A549 (cell line): ENCODE results near the gene SMARCA4. TPM values are rescaled to one million over a fixed set of nuclear protein-coding genes. Genes with fewer than 3 reads are reported as not detected.

Experiments used
- ATAC-seq, 2 experiments: fragments of 200-7000 bp in 1 of 2; fragments of >200 bp in 1 of 2; cut with Nextera tagmentation in 1 of 2; cut with Tn5 transposase in 1 of 2; 3 replicates each; pipeline versions ENCODE4 v1.8.0 to v1.9.1; 2018 to 2020; ENCODE audit warnings: mild to moderate bottlenecking in 1 of 2, moderate library complexity in 1 of 2
- CTCF ChIA-PET: fragments of 300-600 bp; sonication (Branson Sonifier 250); formaldehyde crosslinking; extraction: SDS; loops from one replicate; lab custom pipeline; 2021; ENCODE audit warnings: antibody characterized with exemption, inconsistent platforms; lab: Yijun Ruan, JAX
- POLR2A ChIA-PET: fragments of 350-600 bp; formaldehyde crosslinking; extraction: SDS; loops from one replicate; lab custom pipeline; 2021; ENCODE audit warnings: antibody characterized with exemption, inconsistent platforms; lab: Yijun Ruan, JAX
- DNase-seq, 2 experiments: peaks; one replicate each; pipeline versions ENCODE4 v3.0.0 to v3.0.0-alpha.2; 2011 to 2016; ENCODE audit warnings: low read depth in 1 of 2, low spot score in 1 of 2
- FAIRE-seq: peaks from 2 replicates; lab custom pipeline; 2011; peaks lifted over from hg19 to GRCh38; lab: Jason Lieb, UNC
- H3K27ac ChIP-seq, 2 experiments: fragments of >200 bp; sonication (Bioruptor Twin); formaldehyde crosslinking; 3 replicates each; pipeline ENCODE4 v1.5.1; 2016 to 2017
- H3K4me1 ChIP-seq: fragments of >200 bp; sonication (Bioruptor Twin); formaldehyde crosslinking; 3 replicates; pipeline ENCODE4 v1.6.1; 2016
- H3K4me2 ChIP-seq: fragments of >200 bp; sonication (Bioruptor Twin); formaldehyde crosslinking; 3 replicates; pipeline ENCODE4 v1.6.1; 2016
- H3K4me3 ChIP-seq: fragments of >200 bp; sonication (Bioruptor Twin); formaldehyde crosslinking; 3 replicates; pipeline ENCODE4 v1.5.1; 2016
- H3K9me3 ChIP-seq: fragments of >200 bp; sonication (Bioruptor Twin); formaldehyde crosslinking; 3 replicates; pipeline ENCODE4 v1.6.1; 2016
- CBX2 ChIP-seq: fragments of 200-600 bp; sonication (generic); IDR thresholded peaks from 2 replicates; pipeline ENCODE4 v1.6.1; 2016; ENCODE audit warnings: low read depth, mild to moderate bottlenecking, borderline replicate concordance
- CBX8 ChIP-seq: fragments of 200-600 bp; sonication (generic); IDR thresholded peaks from 2 replicates; pipeline ENCODE4 v1.6.1; 2016
- CHD4 ChIP-seq: fragments of 200-600 bp; sonication (generic); IDR thresholded peaks from 2 replicates; pipeline ENCODE4 v1.6.1; 2016; ENCODE audit warnings: antibody characterized with exemption, mild to moderate bottlenecking, borderline replicate concordance
- EHMT2 ChIP-seq: fragments of 200-600 bp; sonication (generic); IDR thresholded peaks from 2 replicates; pipeline ENCODE4 v1.6.1; 2016; ENCODE audit warnings: antibody characterized with exemption, low read depth, mild to moderate bottlenecking, moderate library complexity
- ESRRA ChIP-seq: fragments of 150-350 bp; IDR thresholded peaks from 2 replicates; pipeline ENCODE4 v1.6.1; 2014; ENCODE audit warnings: mild to moderate bottlenecking, low read length, borderline replicate concordance
- FOSB ChIP-seq: fragments of 250-450 bp; sonication (Bioruptor Pico); IDR thresholded peaks from 2 replicates; pipeline ENCODE4 v1.5.0; 2020; ENCODE audit warnings: mild to moderate bottlenecking, moderate library complexity
- FOSL2 ChIP-seq, 2 experiments: fragments of 450-650 bp in 1 of 2; fragments of >200 bp in 1 of 2; sonication (Bioruptor Twin) in 1 of 2; formaldehyde crosslinking; IDR thresholded peaks; 2 replicates each; pipeline versions ENCODE4 v1.5.0 to v1.6.1; 2016 to 2020; ENCODE audit warnings: mild to moderate bottlenecking in 1 of 2, moderate library complexity in 1 of 2
- HOXB13 ChIP-seq: fragments of 250-450 bp; sonication (Bioruptor Pico); IDR thresholded peaks from 2 replicates; pipeline ENCODE4 v1.5.0; 2020; ENCODE audit warnings: low read depth, mild to moderate bottlenecking, moderate library complexity
- JUN ChIP-seq, 2 experiments: fragments of >200 bp; sonication (Bioruptor Twin); formaldehyde crosslinking; IDR thresholded peaks; 2 replicates in 1 of 2; 3 replicates in 1 of 2; pipeline ENCODE4 v1.6.1; 2016 to 2017
- JUNB ChIP-seq: fragments of >200 bp; sonication (Bioruptor Twin); formaldehyde crosslinking; IDR thresholded peaks from 2 replicates; pipeline ENCODE4 v1.6.1; 2016
- KDM5A ChIP-seq: fragments of 200-600 bp; sonication (generic); IDR thresholded peaks from 2 replicates; pipeline ENCODE4 v1.6.1; 2016; ENCODE audit warnings: antibody characterized with exemption, mild to moderate bottlenecking
- MAFK ChIP-seq: fragments of 450-650 bp; IDR thresholded peaks from 2 replicates; pipeline ENCODE4 v1.6.1; 2014; ENCODE audit not compliant: partially characterized antibody
- MAZ ChIP-seq: fragments of 150-350 bp; IDR thresholded peaks from 2 replicates; pipeline ENCODE4 v1.6.1; 2014; ENCODE audit warnings: antibody characterized with exemption, low read depth, low read length, borderline replicate concordance
- NFE2L2 ChIP-seq: fragments of 150-350 bp; conservative IDR thresholded peaks from 2 replicates; pipeline ENCODE4 v1.6.1; 2014; ENCODE audit warnings: low read length
- POLR2A ChIP-seq: IDR thresholded peaks from 2 replicates; pipeline ENCODE4 v1.6.1; 2012; ENCODE audit warnings: mild to moderate bottlenecking, low read length
- RARB ChIP-seq: fragments of 250-450 bp; sonication (Bioruptor Pico); IDR thresholded peaks from 2 replicates; pipeline ENCODE4 v1.8.0; 2021; ENCODE audit warnings: mild to moderate bottlenecking, moderate library complexity
- RCOR1 ChIP-seq: fragments of 150-350 bp; IDR thresholded peaks from 2 replicates; pipeline ENCODE4 v1.6.1; 2014; ENCODE audit warnings: antibody characterized with exemption, low read length, low read depth
- RFX5 ChIP-seq: fragments of 450-650 bp; IDR thresholded peaks from 2 replicates; pipeline ENCODE4 v1.7.1; 2014; ENCODE audit warnings: antibody characterized with exemption, mild to moderate bottlenecking, moderate library complexity
- RNF2 ChIP-seq: fragments of 200-600 bp; sonication (generic); IDR thresholded peaks from 2 replicates; pipeline ENCODE4 v1.6.1; 2016; ENCODE audit warnings: low read depth, mild to moderate bottlenecking, antibody characterized with exemption, moderate library complexity, borderline replicate concordance
- SMC3 ChIP-seq: fragments of >200 bp; sonication (Bioruptor Twin); formaldehyde crosslinking; IDR thresholded peaks from 3 replicates; pipeline ENCODE4 v1.6.1; 2018; ENCODE audit warnings: inconsistent platforms
- SREBF2 ChIP-seq: fragments of 450-650 bp; IDR thresholded peaks from 2 replicates; pipeline ENCODE4 v1.6.1; 2014; ENCODE audit warnings: mild to moderate bottlenecking, moderate library complexity
- TFCP2L1 ChIP-seq: fragments of 250-450 bp; sonication (Bioruptor Pico); IDR thresholded peaks from 2 replicates; pipeline ENCODE4 v1.5.0; 2021; ENCODE audit warnings: mild to moderate bottlenecking
- ZSCAN20 ChIP-seq: fragments of 250-450 bp; sonication (Bioruptor Pico); IDR thresholded peaks from 2 replicates; pipeline ENCODE4 v1.8.0; 2022; ENCODE audit warnings: mild to moderate bottlenecking, moderate library complexity
- WGBS: methylation state at CpG from one replicate; pipeline ENCODE4 v1.1.6; 2017; ENCODE audit errors: missing lambda C conversion rate; 5-methylcytosine and 5-hydroxymethylcytosine counted together
- polyA plus RNA-seq, 4 experiments: library from polyadenylated mRNA; depleted of rRNA in 3 of 4; stranded (reverse); fragments of >200 nt; fragmentation: RNase III in 1 of 4; extraction: RNeasy Plus Mini Kit Qiagen cat#74134 plus additional on column Dnase treatment in 1 of 4; gene quantifications; 2 replicates in 3 of 4; 3 replicates in 1 of 4; pipeline ENCODE4 v1.2.3, GENCODE V29; 2011 to 2017
- TF ChIP-seq, protein P1 (sequence below): fragments of 200-600 bp; sonication (generic); IDR thresholded peaks from 2 replicates; pipeline ENCODE4 v1.6.1; 2016; ENCODE audit warnings: antibody characterized with exemption, mild to moderate bottlenecking, moderate library complexity
- TF ChIP-seq, protein P2 (sequence below): fragments of >200 bp; sonication (Bioruptor Twin); formaldehyde crosslinking; IDR thresholded peaks from 3 replicates; pipeline ENCODE4 v1.5.1; 2016
- TF ChIP-seq, protein P3 (sequence below): fragments of >200 bp; sonication (Bioruptor Twin); formaldehyde crosslinking; IDR thresholded peaks from 3 replicates; pipeline ENCODE4 v1.6.1; 2016
- TF ChIP-seq, protein P4 (sequence below): IDR thresholded peaks from 2 replicates; pipeline ENCODE4 v1.6.1; 2012; ENCODE audit warnings: low read depth, borderline replicate concordance

The SMARCA4 gene
- polyA plus RNA-seq, 2 of the 4 experiments (the other 2 are of a cell fraction): 8.1 to 11.9 TPM

DNA sequence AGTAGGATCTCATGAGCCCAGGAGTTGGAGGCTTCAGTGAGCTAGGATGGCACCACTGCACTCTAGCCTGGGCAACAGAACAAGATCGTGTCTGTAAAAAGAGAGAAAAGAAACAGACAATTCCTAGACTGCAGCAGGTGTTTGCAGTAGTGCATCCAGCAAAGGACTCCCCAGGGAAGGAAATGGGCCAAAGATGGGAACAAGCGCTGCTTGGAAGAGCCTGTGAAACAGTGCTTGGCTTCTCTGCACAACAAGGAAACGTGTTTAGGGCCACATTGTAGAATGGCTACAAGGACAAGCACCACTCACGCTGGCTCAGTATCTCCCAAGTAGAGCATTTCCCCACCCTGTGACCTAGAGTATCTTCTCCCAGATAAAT is 93.0 kb downstream of the SMARCA4 start:
- Histone ChIP-seq H3K4me1 (peaks cover 14% of the 10 kb centered on the region; the same call in 2 of the 3 replicates), H3K4me2 (no peak overlapping the region), H3K9me3 (no peaks in the 10 kb centered on the region), H3K4me3 (no peak overlapping the region), H3K27ac (no peak overlapping the region)
- CTCF ChIA-PET: interaction anchor here (0.7 to 3.8 kb wide), 3 partner anchors 18 to 72 kb away, joined by 3 to 14 read pairs (median 3); no protein-coding TSS in a partner anchor
- POLR2A ChIA-PET: no interaction called here
- TF ChIP-seq, protein P1, sequence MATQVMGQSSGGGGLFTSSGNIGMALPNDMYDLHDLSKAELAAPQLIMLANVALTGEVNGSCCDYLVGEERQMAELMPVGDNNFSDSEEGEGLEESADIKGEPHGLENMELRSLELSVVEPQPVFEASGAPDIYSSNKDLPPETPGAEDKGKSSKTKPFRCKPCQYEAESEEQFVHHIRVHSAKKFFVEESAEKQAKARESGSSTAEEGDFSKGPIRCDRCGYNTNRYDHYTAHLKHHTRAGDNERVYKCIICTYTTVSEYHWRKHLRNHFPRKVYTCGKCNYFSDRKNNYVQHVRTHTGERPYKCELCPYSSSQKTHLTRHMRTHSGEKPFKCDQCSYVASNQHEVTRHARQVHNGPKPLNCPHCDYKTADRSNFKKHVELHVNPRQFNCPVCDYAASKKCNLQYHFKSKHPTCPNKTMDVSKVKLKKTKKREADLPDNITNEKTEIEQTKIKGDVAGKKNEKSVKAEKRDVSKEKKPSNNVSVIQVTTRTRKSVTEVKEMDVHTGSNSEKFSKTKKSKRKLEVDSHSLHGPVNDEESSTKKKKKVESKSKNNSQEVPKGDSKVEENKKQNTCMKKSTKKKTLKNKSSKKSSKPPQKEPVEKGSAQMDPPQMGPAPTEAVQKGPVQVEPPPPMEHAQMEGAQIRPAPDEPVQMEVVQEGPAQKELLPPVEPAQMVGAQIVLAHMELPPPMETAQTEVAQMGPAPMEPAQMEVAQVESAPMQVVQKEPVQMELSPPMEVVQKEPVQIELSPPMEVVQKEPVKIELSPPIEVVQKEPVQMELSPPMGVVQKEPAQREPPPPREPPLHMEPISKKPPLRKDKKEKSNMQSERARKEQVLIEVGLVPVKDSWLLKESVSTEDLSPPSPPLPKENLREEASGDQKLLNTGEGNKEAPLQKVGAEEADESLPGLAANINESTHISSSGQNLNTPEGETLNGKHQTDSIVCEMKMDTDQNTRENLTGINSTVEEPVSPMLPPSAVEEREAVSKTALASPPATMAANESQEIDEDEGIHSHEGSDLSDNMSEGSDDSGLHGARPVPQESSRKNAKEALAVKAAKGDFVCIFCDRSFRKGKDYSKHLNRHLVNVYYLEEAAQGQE: no peak
- TF ChIP-seq ZSCAN20 (CRISPR knock-in tag) (no peak), CHD4 (no peak), JUNB (no peak), RARB (CRISPR knock-in tag) (no peak), CBX2 (no peak), RFX5 (no peak), CBX8 (no peak), EHMT2 (no peak)
- TF ChIP-seq, protein P2, sequence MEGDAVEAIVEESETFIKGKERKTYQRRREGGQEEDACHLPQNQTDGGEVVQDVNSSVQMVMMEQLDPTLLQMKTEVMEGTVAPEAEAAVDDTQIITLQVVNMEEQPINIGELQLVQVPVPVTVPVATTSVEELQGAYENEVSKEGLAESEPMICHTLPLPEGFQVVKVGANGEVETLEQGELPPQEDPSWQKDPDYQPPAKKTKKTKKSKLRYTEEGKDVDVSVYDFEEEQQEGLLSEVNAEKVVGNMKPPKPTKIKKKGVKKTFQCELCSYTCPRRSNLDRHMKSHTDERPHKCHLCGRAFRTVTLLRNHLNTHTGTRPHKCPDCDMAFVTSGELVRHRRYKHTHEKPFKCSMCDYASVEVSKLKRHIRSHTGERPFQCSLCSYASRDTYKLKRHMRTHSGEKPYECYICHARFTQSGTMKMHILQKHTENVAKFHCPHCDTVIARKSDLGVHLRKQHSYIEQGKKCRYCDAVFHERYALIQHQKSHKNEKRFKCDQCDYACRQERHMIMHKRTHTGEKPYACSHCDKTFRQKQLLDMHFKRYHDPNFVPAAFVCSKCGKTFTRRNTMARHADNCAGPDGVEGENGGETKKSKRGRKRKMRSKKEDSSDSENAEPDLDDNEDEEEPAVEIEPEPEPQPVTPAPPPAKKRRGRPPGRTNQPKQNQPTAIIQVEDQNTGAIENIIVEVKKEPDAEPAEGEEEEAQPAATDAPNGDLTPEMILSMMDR: no peak
- peak in 1 of 2 experiments; percentile 9; a peak in 1 of 6 replicates for ATAC-seq
- 87% methylated on average over 4 of the region's 4 CpGs for WGBS
- no peak for DNase-seq
- FAIRE-seq: no peak

DNA sequence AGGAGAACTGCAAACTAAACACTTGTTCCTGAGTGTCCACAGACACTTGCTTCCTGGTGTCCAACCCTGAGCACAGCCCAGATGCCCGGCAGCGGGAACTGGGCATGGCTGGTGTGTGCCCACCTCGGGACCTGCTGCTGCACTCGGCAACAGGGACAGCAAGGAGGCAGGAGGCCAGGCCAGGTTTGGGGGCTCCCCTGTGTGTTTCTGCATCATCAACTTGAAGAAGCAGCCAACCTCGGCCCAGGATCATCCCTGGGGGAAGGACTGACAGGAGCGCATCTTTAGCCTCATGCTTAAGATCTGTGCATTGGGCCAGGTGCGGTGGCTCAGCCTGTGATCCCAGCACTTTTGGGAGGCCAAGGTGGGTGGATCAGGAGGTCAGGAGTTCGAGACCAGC is 93.4 kb downstream of the SMARCA4 start:
- ChIA-PET CTCF (interaction anchor here (3.8 kb wide), 1 partner anchor 19 kb away, joined by 14 read pairs; no protein-coding TSS in a partner anchor), POLR2A (no interaction called here)

More for the DNA sequence above, 93.4 kb downstream of the SMARCA4 start:
- no peak overlapping the region for H3K27ac ChIP-seq
- 85% methylated on average over 3 of the region's 8 CpGs for WGBS
- no peak overlapping the region for H3K4me2 ChIP-seq
- FAIRE-seq (no peak), ATAC-seq (no peak), DNase-seq (no peak)
- H3K4me1 ChIP-seq: peaks cover 14% of the 10 kb centered on the region; the same call in 2 of the 3 replicates
- no peak overlapping the region for H3K4me3 ChIP-seq
- H3K9me3 ChIP-seq: no peaks in the 10 kb centered on the region
- TF ChIP-seq HOXB13 (no peak), RARB (CRISPR knock-in tag) (no peak), KDM5A (no peak), RNF2 (no peak), NFE2L2 (no peak), MAZ (no peak), POLR2A (no peak), FOSL2 (IDR thresholded peaks at IDR 0.05) (no peak), FOSL2 (CRISPR knock-in tag; IDR thresholded peaks at IDR 0.05) (no peak), TFCP2L1 (CRISPR knock-in tag) (no peak), RCOR1 (no peak), SREBF2 (no peak), JUN (IDR thresholded peaks at IDR 0.05) (no peak), SMC3 (no peak), FOSB (CRISPR knock-in tag) (no peak), MAFK (no peak), CBX8 (no peak), ESRRA (no peak)
- TF ChIP-seq, protein P3, sequence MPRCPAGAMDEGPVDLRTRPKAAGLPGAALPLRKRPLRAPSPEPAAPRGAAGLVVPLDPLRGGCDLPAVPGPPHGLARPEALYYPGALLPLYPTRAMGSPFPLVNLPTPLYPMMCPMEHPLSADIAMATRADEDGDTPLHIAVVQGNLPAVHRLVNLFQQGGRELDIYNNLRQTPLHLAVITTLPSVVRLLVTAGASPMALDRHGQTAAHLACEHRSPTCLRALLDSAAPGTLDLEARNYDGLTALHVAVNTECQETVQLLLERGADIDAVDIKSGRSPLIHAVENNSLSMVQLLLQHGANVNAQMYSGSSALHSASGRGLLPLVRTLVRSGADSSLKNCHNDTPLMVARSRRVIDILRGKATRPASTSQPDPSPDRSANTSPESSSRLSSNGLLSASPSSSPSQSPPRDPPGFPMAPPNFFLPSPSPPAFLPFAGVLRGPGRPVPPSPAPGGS: no peak
- TF ChIP-seq, protein P4, sequence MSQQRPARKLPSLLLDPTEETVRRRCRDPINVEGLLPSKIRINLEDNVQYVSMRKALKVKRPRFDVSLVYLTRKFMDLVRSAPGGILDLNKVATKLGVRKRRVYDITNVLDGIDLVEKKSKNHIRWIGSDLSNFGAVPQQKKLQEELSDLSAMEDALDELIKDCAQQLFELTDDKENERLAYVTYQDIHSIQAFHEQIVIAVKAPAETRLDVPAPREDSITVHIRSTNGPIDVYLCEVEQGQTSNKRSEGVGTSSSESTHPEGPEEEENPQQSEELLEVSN: no peak
- TF ChIP-seq, protein P2: no peak
